Tibial artery (tissue), 4 donors: Measurements from ENCODE around the gene DCDC2.

Experiments used
- DNase-seq, 2 donors: peaks; one replicate each; pipeline ENCODE4 v3.0.0-alpha.2; 2019
- H3K27ac ChIP-seq, 2 donors: fragments of 200-600 bp; sonication (generic) in 1 of 2; 1 replicate in 1 of 2; 2 replicates in 1 of 2; pipeline ENCODE4 v1.5.1; 2018 to 2019; ENCODE audit warnings: mild to moderate bottlenecking in 1 of 2
- H3K27me3 ChIP-seq, 2 donors: fragments of 200-600 bp; sonication (generic) in 1 of 2; one replicate each; pipeline versions ENCODE4 v1.5.1 to v1.6.0; 2016 to 2019
- H3K36me3 ChIP-seq, 3 donors: fragments of 200-600 bp; sonication (generic) in 2 of 3; one replicate each; pipeline ENCODE4 v1.5.1; 2016 to 2019; ENCODE audit warnings: mild to moderate bottlenecking in 2 of 3
- H3K4me1 ChIP-seq, 4 donors: fragments of 200-600 bp; sonication (generic) in 2 of 4; 1 replicate in 3 of 4; 2 replicates in 1 of 4; pipeline ENCODE4 v1.5.1; 2016 to 2019
- H3K4me3 ChIP-seq, 2 donors: fragments of 200-600 bp; sonication (generic) in 1 of 2; 1 replicate in 1 of 2; 2 replicates in 1 of 2; pipeline ENCODE4 v1.5.1; 2018 to 2019; ENCODE audit warnings: mild to moderate bottlenecking in 2 of 2
- H3K9me3 ChIP-seq, 3 donors: fragments of 200-600 bp; sonication (generic) in 1 of 3; one replicate each; pipeline ENCODE4 v1.5.1; 2016 to 2019
- intact Hi-C: fragments of 100-400 bp; cut with DNase I; formaldehyde crosslinking; loops from one replicate; pipeline ENCODE4 v1.15.0; 2023; ENCODE audit warnings: low total_unique reads
- TF ChIP-seq, protein P1 (sequence below), 2 experiments: fragments of 200-600 bp in 1 of 2; fragments of 450-650 bp in 1 of 2; IDR thresholded peaks; one replicate each; pipeline ENCODE4 v1.5.1; 2017 to 2019; ENCODE audit warnings: antibody characterized with exemption in 2 of 2, mild to moderate bottlenecking in 1 of 2, moderate library complexity in 1 of 2

The DCDC2 gene

GRCh38 chr6:24255676-24256075 lies 102.2 kb downstream of the DCDC2 start:
- Histone ChIP-seq H3K4me1 (no peaks in the 10 kb centered on the region), H3K36me3 (no peaks in the 10 kb centered on the region), H3K9me3 (peaks cover 0 to 7% (median 0%) of the 10 kb centered on the region in 3 donors), H3K27ac (no peak overlapping the region), H3K27me3 (no peaks in the 10 kb centered on the region), H3K4me3 (no peak overlapping the region)
- intact Hi-C loops: no loop called here
- TF ChIP-seq, protein P1, sequence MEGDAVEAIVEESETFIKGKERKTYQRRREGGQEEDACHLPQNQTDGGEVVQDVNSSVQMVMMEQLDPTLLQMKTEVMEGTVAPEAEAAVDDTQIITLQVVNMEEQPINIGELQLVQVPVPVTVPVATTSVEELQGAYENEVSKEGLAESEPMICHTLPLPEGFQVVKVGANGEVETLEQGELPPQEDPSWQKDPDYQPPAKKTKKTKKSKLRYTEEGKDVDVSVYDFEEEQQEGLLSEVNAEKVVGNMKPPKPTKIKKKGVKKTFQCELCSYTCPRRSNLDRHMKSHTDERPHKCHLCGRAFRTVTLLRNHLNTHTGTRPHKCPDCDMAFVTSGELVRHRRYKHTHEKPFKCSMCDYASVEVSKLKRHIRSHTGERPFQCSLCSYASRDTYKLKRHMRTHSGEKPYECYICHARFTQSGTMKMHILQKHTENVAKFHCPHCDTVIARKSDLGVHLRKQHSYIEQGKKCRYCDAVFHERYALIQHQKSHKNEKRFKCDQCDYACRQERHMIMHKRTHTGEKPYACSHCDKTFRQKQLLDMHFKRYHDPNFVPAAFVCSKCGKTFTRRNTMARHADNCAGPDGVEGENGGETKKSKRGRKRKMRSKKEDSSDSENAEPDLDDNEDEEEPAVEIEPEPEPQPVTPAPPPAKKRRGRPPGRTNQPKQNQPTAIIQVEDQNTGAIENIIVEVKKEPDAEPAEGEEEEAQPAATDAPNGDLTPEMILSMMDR (IDR thresholded peaks at IDR 0.05): no peak
- no peak for DNase-seq

GRCh38 chr6:24253360-24253759 lies 104.5 kb downstream of the DCDC2 start:
- H3K4me3 ChIP-seq: no peak overlapping the region
- H3K4me1 ChIP-seq: no peaks in the 10 kb centered on the region
- H3K27me3 ChIP-seq: no peaks in the 10 kb centered on the region
- no peaks in the 10 kb centered on the region for H3K36me3 ChIP-seq
- intact Hi-C loops: no loop called here
- H3K27ac ChIP-seq: no peak overlapping the region
- TF ChIP-seq, protein P1 (IDR thresholded peaks at IDR 0.05): no peak
- peaks cover 0 to 7% (median 0%) of the 10 kb centered on the region in 3 donors for H3K9me3 ChIP-seq
- DNase-seq: no peak

DNA sequence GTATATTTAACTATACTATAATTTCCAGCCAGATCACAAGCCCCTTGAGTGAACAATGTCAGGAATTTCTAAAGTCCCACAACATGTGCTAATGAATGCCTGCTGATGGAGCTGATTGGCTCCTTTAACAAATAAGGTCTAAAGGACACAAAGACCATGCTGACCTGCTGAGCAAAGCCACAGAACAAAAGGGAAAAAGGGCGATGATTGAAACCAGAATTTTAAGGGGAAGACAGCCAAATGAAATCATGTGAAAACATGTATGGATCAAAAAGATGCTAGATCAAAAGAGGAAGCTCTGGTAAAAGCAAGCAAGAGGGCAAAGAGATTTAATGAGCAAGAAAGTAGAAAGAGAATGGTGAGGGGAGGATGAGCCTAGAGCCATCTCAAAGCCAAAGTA lies 105.6 kb downstream of the DCDC2 start:
- DNase-seq: no peak
- intact Hi-C loops: no loop called here
- no peaks in the 10 kb centered on the region for H3K36me3 ChIP-seq
- H3K27me3 ChIP-seq: no peaks in the 10 kb centered on the region
- TF ChIP-seq, protein P1 (IDR thresholded peaks at IDR 0.05): no peak
- H3K9me3 ChIP-seq: peaks cover 0 to 7% (median 0%) of the 10 kb centered on the region in 3 donors
- no peak overlapping the region for H3K27ac ChIP-seq
- H3K4me1 ChIP-seq: no peaks in the 10 kb centered on the region
- H3K4me3 ChIP-seq: no peak overlapping the region

GRCh38 chr6:24251339-24251738 lies 106.5 kb downstream of the DCDC2 start:
- H3K36me3 ChIP-seq: no peaks in the 10 kb centered on the region
- intact Hi-C loops: no loop called here
- H3K27ac ChIP-seq: no peak overlapping the region
- H3K4me1 ChIP-seq: no peaks in the 10 kb centered on the region
- peaks cover 0 to 7% (median 0%) of the 10 kb centered on the region in 3 donors for H3K9me3 ChIP-seq
- TF ChIP-seq, protein P1 (IDR thresholded peaks at IDR 0.05): no peak
- H3K27me3 ChIP-seq: no peaks in the 10 kb centered on the region
- no peak overlapping the region for H3K4me3 ChIP-seq
- no peak for DNase-seq

- Histone ChIP-seq H3K36me3 (no peaks in the 10 kb centered on the region), H3K27ac (no peak overlapping the region), H3K27me3 (no peaks in the 10 kb centered on the region), H3K4me1 (no peaks in the 10 kb centered on the region), H3K9me3 (peaks cover 0 to 5% (median 0%) of the 10 kb centered on the region in 3 donors), H3K4me3 (no peak overlapping the region)
- intact Hi-C loops: no loop called here
- no peak for DNase-seq
- TF ChIP-seq, protein P1 (IDR thresholded peaks at IDR 0.05): no peak
Observed at GRCh38 chr6:24249926-24250325, 107.9 kb downstream of the DCDC2 start.

DNA sequence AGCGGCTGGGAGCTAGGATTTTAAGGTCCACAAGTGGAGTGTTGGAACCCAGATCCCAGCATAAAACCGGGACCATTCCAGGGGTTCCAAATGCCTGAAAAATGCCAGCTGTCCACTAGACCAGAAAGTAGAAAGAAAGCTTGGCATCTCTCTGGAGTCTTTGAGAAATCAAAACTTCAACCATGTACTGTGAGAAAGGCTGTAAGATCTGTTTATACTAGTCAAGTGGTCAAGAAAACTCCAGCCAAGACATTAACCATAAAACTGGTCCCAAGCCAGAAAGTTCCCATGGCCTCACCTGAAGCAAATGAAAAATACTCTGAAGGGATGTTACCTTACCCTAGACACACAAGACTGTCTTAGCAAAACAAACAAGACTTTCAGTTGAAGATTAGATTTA lies 112.6 kb downstream of the DCDC2 start:
- Histone ChIP-seq H3K36me3 (no peaks in the 10 kb centered on the region), H3K4me3 (no peak overlapping the region), H3K9me3 (no peaks in the 10 kb centered on the region), H3K4me1 (no peaks in the 10 kb centered on the region), H3K27ac (no peak overlapping the region), H3K27me3 (no peaks in the 10 kb centered on the region)
- intact Hi-C loops: no loop called here
- TF ChIP-seq, protein P1 (IDR thresholded peaks at IDR 0.05): no peak
- no peak for DNase-seq
